Measurements from ENCODE around the gene SLC35A3.

DNA sequence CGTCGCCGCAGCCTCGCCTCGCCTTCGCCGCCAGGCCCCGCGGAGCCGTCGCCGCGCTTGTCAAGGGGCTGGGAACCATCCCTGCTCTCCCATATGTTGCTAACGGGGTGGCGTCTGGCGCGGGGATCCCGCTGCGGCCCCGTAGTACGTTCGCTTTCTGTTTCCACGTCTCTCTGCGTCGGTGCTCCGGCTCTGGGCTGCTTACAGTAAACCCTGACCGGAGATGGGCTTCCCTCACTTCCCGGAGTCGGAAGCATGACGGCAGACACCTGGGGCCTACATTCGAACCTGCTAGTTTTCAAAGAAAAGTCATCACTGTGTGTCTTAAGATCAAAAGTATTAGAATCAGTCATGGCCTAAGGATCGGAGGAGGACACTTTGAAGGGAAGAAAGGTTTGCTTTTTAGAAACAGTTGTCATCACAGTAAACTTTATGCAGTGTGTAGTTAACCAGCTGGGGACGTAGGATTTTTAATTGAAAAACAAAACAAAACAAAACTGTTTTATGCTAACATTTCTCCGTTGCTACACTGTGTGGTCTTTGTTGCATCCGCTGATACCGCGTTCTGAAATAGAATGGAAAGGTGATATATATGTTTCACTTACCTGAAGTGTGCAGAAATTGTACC is 69.0 kb downstream of the SLC35A3 start:
- TF ChIP-seq, protein P1, sequence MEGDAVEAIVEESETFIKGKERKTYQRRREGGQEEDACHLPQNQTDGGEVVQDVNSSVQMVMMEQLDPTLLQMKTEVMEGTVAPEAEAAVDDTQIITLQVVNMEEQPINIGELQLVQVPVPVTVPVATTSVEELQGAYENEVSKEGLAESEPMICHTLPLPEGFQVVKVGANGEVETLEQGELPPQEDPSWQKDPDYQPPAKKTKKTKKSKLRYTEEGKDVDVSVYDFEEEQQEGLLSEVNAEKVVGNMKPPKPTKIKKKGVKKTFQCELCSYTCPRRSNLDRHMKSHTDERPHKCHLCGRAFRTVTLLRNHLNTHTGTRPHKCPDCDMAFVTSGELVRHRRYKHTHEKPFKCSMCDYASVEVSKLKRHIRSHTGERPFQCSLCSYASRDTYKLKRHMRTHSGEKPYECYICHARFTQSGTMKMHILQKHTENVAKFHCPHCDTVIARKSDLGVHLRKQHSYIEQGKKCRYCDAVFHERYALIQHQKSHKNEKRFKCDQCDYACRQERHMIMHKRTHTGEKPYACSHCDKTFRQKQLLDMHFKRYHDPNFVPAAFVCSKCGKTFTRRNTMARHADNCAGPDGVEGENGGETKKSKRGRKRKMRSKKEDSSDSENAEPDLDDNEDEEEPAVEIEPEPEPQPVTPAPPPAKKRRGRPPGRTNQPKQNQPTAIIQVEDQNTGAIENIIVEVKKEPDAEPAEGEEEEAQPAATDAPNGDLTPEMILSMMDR (IDR thresholded peaks at IDR 0.05) = no peak
- no peak for TF ChIP-seq ZFX (IDR thresholded peaks at IDR 0.05; ENCODE audit: borderline replicate concordance)
